Muscle of arm (tissue), 12 donors: ENCODE measurements around the gene NME7. TPM values are rescaled to one million over a fixed set of nuclear protein-coding genes. Genes with fewer than 3 reads are reported as not detected.

Source experiments
- DNase-seq: peaks from one replicate; pipeline ENCODE4 v3.0.0-alpha.2; 2013
- polyA plus RNA-seq, 12 donors: library from polyadenylated mRNA; unstranded; fragments of 120-200 nt; gene quantifications; one replicate each; pipeline ENCODE4 v1.2.1, GENCODE V29; 2013; ENCODE audit not compliant: insufficient read length in 12 of 12

NME7 gene
- polyA plus RNA-seq, 12 donors: 15.1 to 28.1 (median 21.9) TPM; not detected in 2

DNA sequence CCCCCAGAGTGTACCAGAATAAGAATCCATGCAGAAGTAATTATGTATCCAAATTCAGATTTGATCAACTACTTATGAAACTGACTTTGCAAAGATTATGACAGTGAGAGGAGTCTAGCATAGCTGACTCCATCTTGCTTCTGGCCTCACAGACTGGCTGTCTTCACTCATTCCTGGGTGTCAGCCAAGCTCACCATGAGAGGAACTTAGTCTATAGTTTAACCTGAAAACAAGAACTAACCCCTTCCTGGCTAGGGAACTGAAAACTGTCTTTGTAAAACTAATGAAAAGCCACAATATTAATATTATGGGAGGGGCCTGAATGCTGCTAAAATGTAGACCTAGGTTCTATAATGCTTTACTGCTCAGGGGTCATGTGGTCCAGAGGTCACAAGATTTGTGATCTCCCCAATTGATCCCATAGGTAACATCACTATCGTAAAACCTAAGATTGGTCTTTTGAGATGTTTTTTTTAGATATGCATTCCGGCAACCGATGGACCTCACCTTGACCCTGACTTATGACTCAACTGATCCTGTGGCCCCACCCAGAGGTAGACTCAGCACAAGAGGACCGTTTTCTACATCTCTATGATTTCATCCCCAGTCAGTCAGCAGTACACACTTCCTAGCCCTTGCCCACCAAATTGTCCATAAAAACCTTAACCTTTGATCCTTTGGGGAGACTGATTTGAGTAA, 206.0 kb downstream of the NME7 start:
- no peak for DNase-seq

DNA sequence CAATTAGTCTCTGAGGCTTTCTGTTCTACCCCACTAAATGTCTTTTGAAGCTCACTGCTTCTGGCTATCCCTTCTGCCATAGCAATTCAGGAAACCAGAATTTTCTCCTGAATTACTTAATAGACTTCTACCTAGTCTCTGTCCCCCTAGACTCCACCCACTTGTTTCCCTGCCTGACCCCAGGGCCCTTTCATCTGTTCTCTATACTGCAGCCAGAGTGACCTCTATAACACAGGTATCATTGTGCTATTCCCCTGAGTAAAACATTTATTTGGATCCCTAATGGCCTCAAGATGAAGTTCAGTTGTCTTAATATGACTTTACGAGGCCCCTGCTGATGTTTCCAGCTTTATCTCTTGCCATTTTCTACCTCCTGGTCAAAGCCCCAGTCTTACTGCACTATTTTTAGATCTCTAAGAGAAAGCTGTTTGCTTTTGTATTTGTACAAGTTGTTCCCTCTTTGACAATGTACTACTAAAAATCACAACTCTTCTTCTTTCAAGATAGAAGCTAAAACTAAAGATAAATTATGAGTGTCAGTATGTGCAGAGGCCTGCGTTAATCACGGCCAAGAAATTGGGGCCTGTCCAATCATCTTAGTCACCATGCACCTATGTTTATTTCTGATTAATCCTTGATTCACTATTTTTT, 206.6 kb downstream of the NME7 start:
- DNase-seq: no peak

DNA sequence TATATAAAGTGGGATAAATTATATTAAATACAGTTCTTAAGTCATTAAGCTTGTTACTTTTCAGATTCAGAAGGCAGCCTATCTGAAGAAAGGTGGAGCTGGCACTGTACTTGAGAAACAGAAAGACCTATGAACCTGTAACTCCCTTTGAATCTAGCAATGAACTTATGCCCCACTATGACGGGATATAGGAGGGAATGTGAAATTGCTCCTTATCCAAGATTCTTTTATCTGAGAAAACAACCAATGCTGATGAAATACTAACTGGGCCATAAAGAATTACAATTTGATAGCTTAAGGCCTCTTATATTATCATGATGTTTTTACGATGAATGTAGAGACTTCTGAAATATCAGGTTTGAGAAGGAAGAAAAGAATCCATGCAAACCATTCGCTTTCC, 211.0 kb downstream of the NME7 start:
- DNase-seq: no peak

DNA sequence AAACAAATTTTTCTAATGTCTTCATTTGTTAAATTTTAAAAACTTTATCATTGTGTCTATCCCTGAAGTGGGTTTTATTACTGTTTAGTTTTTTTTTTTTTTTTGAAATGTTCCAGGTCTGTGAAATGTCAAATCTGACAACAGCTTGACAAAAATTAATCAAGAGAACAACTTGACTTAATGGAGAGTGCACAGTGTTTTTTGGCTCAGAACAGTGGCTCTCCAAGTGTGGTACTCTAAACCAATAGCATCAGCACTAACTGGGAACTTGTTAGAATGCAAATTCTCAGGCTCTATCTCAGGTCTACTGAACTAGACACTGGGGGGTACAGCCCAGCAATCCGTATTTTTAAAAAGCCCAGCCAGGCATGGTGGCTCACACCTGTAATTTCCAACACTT, 211.9 kb downstream of the NME7 start:
- no peak for DNase-seq

DNA sequence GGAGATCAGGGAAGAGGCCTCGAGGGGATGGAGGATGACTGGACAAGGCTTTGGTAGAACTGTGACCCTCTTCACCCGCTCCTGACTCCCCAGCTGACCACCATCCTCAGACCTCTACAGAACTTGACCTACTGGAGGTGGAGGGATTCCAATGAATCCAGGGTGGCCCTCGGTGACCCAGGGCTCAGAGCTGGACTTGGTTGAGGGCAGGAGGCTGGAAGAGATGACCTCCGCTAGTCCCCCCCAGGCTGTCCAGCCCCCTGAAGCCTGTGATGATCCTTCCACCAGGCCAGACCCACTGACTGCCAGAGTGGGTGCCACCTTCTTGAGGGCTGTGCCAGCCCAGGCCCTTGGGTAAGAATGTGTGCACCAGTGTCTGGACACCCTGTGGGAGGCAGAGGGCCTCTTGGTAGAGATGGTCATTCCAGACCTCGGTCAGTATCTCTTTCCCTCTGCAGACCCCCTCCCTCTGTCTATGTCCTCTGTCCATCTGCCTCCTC, 216.2 kb downstream of the NME7 start:
- DNase-seq: no peak

DNA sequence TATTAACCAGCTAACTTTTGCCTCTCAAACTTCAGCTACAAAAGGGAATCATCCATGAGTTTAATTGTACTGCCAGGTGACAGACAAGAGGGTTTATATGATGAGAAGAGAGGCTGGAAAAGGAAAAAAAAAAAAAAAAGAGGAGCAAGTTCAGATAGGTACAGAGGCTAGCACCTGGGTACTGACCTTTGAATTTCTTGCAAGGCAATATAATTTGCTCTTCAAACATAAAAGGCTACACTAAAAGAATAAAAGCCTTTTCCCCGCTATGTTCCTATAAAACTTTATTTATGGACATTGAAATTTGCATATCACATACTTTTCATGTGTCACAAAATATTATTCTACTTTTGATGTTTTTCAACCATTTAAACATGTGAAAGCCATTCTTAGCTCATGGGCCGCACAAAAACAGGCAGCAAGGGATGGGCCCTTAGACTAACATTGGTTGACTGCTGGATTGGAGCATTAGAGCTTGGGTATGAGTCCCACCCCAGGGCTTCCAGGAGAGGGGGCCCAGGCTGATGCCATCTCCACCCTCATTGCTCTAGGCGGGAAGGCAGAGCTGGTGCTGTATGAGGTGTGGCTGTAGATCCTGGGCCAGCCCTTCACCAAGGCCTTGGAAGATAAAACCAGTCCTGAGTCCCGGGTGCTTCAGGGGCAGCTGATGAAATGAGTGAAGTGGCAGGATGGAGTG, 216.8 kb downstream of the NME7 start:
- DNase-seq: no peak

DNA sequence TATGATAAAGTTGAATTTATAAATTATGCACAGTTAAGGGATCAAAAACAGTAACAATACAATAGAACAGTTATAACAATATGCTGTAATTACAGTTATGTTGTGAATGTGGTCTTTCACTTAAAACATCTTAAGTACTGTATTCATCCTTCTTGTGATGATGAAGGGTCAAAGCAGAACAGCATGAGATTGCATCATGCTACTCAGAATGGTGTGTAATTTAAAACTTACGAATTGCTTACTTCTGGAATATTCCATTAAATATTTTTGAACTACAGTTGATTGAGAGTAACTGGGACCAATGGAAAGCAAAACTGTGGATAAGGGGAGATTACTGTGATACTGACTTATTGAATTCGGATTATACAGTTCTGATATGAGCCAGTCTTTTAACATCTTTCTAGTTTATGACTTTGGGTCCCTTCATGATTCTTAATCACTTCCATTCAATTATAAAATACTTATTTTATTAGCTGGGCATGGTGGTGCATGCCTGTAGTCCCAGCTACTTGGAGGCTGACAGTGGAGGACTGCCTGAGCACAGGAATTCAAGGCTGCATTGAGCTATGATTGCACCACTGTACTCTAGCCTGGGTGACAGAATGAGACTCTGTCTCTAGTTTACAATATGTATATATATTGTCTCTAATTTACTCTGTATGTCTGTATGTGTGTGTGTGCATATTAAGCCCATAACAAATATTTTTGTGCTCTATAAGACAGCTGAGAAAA, 217.9 kb downstream of the NME7 start:
- no peak for DNase-seq

DNA sequence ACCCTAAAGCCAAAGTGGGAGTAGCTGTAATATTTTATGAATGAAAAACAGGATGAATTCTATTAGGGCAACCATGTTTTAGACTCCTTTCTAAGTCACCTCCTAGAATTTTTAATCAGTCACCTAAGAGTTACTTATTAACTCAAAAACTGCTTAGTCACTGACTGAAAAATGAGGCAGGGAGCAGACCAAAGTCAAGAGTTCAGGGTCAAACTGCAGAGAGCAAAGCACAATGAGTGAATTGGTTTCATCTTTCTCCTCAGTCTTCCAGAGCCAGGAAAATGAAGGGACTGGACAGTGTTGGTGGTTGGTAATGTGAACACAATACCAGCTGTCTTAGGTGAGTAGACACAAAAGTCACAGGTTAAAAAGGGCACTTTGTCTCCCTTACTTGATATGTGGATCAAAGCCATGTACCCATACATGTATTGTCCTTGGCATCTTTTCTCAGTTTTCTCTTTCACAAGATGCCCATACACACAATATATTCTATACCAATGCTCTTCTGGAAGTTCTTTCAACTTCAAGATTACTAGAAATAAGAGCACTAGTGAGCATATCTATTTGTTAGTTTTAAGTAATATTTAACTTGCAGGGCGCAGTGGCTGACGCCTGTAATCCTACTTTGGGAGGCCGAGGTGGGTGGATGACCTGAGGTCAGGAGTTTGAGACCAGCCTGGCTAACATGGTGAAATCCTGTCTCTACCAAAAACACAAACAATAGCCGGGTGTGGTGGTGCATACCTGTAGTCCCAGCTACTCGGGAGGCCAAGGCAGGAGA, 218.9 kb downstream of the NME7 start:
- no peak for DNase-seq

DNA sequence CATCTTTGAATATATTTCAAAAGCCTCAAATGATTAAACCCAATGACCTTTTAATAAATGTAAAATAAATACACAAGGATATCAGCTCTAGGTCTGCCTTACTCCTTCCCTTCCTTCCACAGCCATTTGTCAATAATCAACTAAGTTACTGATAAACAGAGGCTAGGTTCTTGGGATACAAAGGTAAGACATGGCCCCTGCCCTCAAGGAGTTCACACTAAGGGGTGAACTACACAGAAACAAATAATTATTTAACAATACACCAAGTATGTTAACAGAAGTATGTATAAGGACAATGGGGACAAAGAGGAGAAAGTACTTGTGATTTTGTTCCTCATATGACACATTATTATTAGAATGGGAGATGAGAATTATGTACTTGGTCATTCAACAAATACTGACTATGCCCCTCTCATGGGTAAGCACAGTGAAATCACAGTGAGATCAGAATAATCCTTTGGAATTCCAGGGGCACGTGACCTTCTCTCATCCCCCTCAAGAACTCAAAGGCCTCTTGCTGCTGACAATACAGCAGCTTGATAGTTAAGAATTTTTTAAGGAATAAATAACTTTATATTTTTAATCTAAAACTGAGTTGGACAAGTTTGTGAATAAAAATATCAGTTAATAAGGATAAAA, 220.9 kb downstream of the NME7 start:
- DNase-seq: no peak

DNA sequence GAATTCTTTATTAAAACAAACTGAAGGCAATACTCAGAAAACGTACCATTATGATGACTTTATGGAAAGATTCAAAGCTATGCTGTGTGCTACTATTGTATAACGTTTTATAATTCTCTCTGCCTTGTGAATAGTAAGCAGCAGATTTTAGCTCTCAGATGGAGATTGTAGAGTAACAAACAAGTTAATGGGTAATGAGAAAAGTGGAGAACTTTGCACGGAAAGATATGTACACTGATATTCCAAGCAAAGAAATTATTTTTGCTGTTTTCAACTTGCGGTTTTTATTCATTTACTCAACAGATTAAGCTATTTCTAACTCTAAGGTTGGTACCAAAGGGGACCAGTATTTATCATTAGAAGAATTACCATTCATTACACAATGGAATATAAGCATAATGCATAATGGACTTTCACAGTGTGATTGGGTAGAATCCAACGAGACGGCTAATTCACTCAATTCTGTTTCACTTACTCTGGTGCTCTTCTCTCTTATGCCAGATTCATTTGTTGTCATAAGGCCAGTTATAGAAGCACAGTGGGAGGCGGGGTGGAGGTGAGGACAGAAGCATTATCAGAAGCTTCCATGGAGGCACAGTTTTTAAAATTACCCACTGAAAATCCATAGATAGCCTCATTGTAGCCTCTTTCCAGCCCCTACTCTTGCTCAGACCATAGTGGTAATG, 222.5 kb downstream of the NME7 start:
- no peak for DNase-seq

DNA sequence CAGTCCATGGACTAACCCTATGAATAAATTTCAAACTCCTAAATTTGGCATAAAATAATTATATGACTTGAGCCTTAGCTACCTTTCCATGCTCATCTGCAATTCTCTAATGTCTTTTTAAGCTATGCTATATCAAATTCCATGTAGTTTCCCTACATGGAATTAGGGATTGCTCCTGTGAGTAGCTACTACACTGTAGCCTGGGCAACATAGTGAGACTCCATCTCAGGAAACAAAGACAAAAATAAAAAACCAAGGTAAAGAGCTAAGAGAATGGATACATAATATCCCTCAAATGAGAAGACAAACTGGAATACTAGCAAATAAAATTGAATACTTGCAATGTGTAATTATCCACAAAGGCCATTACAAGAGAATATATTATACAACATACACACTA, 223.6 kb downstream of the NME7 start:
- no peak for DNase-seq

DNA sequence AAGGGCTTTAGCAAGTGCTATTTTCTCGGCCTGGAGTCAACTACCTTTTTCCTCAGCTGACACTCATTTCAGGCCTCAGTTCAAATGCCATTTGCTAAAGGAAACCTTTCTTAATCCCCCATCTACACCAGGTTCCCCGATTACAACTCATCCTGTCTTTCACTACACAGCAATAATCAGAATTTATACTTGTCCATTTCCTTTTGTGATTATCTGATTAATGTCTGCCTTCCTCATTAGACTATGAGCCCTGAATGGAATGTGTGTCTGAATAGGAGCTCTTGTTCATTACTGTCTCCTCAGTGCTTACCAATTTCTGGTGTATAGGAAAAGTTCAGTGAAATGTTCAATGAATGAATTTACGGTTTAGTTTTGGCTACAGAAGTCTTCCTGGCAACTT, 224.3 kb downstream of the NME7 start:
- no peak for DNase-seq

DNA sequence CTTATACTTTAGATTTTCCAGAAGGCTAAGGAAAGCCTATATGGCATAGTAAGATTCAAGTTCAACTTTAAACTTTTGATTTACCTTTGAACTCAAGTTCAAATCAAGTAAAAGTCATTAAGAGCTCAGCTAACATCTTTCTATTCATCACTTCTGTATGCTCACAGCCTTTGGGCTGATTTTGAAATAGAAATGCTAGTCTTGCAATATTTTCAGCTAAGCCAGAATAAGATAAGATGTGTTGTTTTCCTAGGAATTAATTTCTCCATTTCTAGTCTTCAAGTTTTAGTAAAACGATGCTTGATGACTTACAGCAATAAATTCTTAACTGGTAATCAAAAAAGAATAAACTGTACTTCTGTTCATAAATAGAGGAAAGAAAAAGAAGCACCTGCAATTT, 225.5 kb downstream of the NME7 start:
- no peak for DNase-seq

DNA sequence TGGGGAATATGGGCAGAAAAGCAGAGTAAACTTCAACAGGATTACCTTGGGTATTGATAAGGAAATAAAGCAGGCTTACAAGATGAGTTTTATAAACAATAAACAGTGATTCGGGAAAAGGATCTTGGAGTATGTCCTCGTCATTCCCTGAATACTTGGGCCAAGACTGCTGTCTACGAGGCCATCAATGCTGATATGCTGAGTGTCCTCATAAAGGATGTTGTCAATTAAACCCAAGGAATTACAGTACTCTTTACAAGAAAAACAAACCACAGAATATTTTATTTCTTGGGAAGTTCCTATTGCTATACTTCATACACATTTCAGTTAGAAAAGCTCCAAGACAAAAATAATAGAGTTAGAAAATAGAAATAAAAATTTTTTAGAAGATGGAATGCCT, 226.2 kb downstream of the NME7 start:
- no peak for DNase-seq

DNA sequence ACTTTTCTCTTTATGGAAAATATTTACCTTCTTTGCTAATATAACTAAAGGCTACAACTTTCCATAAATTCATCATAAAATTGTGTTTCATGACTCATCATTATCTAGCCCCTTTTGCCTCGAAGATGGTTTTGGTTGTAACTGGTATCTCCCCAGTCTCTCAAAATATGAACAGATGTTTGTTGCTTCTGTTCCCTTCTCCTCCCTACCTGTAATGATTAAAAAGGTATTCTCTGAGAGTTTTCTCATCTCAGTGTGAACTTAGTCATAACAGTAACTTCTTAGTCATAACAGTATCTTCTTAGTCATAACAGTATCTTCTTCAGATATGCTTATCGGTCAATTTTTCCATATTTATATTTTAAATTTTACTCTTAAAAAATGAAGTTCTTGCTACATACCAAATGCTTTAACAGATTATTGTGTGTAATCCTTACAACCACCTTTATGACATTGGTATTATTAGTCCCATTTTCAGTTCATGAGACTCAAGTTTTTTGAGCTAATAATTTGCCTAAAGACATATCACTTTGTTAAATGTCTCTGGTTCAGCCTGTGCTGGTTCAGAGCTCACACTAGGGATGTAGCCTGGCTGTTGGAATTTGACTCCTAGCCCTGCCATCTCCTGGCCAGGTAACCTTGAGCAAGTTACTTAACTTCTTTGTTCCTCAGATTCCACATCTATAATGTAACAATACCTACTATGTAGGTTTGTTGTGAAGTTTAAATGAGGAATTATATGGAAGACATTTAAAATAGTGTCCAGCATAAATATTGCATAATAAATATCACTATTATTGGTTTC, 228.5 kb downstream of the NME7 start:
- no peak for DNase-seq

DNA sequence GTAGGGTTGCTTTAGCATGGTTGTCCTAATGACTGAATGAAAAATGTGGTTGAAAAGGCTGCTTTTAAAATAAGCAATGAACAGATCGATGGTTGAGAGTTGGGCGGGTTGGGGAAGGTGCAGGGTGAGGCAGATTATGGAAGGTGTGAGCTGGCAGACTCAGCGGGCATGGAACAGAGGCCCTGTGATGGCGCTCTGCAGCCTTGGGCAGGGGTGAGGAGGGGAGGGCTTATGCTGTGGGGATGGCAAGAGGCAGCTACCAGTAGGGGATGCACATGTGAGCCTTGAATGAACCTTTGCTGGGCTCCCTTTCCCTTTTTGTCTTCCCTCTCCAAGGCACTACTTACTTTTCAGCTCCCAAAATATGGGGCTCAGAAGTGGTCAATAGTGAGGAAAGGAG, 230.2 kb downstream of the NME7 start:
- DNase-seq: no peak

DNA sequence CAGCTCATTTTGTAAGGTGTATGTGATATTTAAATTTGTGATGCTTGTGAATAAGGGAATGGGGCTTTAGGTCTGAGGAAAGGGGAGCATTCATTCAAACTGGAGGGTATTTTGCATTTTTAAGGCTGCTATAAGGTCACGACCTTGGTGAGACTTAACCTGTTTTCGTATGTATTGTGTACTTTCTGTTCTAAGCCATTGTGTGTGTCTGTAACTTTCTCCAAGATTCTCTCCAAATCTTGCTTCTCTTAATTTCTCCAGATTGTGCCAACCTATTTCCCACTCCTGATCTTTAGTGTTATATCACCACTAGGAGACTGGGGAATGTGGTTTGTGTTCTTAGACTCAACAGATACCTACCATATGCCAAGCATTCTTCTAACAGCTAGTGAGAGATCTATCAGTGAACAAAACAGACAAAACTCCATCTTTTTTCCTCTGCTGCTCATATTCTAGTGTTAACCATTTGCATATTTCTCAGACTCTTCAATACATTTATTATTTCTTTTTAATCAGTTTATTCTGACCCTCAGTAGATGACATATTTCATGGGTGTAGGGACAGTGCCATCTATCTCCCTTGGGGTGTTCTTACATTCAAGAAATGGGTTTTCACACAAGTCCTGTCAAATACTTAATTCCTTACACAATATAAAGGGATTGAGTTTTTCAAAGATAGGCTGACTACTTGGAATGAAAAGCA, 233.6 kb downstream of the NME7 start:
- no peak for DNase-seq

DNA sequence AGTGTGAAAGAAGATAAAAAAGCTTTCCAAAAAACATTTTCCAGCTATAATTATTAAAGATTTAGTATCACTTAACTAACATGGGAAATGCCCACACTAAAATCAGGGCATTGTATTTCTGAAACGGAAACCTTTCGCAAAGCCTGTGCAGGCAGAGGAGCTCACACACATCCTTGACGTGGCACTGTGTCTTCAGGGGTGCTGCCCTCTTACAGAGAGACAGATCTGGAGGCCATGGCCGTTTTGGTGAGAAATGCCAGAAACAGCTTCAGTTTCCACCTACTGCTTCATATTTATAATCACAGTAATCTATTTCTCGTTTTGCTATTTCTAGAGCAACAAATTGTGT, 234.4 kb downstream of the NME7 start:
- DNase-seq: no peak
